Mucosa of descending colon (tissue), 3 donors: ENCODE data around the gene NUTM1. TPM values are rescaled to one million over a fixed set of nuclear protein-coding genes. Genes with fewer than 3 reads are reported as not detected.

Source experiments
- ATAC-seq: fragments of 200-7000 bp; cut with Tn5 transposase; one replicate; pipeline ENCODE4 v1.9.1; 2020; ENCODE audit warnings: mild to moderate bottlenecking, moderate library complexity
- DNase-seq, 3 donors: peaks; one replicate each; pipeline ENCODE4 v3.0.0-alpha.2; 2020
- H3K36me3 ChIP-seq: fragments of 200-600 bp; one replicate; pipeline ENCODE4 v1.8.0; 2021; ENCODE audit warnings: low read depth, mild to moderate bottlenecking
- H3K4me1 ChIP-seq: fragments of 200-600 bp; one replicate; pipeline ENCODE4 v1.8.0; 2021; ENCODE audit warnings: low read depth, mild to moderate bottlenecking
- H3K4me3 ChIP-seq: fragments of 200-600 bp; one replicate; pipeline ENCODE4 v1.8.0; 2021; ENCODE audit warnings: mild to moderate bottlenecking
- H3K9me3 ChIP-seq: fragments of 200-600 bp; one replicate; pipeline ENCODE4 v1.8.0; 2021; ENCODE audit warnings: mild to moderate bottlenecking
- intact Hi-C, 2 donors: fragments of 100-400 bp; cut with DNase I in 1 of 2; cut with micrococcal nuclease in 1 of 2; formaldehyde crosslinking; loops; one replicate each; pipeline versions ENCODE4 v1.11.0 to v1.11.1; 2022; cut with DNase I, micrococcal nuclease
- total RNA-seq, 3 donors: library from RNA; stranded (reverse); fragmentation: NEBNext Ultra II Directional in 2 of 3; extraction: Animal tissue kit (Norgen Biotek cat#: 25700) in 2 of 3; gene quantifications; one replicate each; pipeline versions ENCODE4 v1.2.1 to v1.2.4, GENCODE V29; 2021 to 2023
- TF ChIP-seq, protein P1 (sequence below): fragments of 200-600 bp; IDR thresholded peaks from one replicate; pipeline ENCODE4 v1.8.0; 2022; ENCODE audit warnings: antibody characterized with exemption, mild to moderate bottlenecking
- donor health status: DM: no; HTN: no; CAD: no; lungs with moderate emphysema.
- donor health status: DM: no; HTN: no; CAD: no.
- donor health status: DM: no; HTN: yes; CAD: no.

NUTM1 gene
- total RNA-seq, 3 donors from 2014 or later: not detected

DNA sequence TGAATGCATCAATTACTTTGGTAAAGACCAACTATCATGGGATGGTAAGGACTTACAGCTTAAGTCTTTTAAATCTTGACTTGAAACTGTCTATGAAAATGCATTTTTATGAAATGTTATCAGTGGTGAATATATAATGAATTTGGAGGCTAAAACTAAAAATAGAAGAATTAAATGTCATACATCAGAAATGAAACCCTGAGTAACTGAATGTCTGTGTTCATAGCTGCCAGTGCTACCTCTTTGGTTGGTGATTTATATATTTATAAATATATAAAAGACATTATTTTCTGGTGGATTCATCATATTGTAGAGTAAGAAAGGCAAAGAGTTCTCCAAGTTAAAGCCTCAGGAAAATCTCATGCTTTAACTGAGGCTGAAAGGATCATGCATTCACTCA lies 17.7 kb upstream of the NUTM1 start:
- H3K4me3 ChIP-seq: no peak overlapping the region
- no peak for DNase-seq
- no peaks in the 10 kb centered on the region for H3K36me3 ChIP-seq
- ATAC-seq: no peak
- intact Hi-C loops: no loop called here
- TF ChIP-seq, protein P1, sequence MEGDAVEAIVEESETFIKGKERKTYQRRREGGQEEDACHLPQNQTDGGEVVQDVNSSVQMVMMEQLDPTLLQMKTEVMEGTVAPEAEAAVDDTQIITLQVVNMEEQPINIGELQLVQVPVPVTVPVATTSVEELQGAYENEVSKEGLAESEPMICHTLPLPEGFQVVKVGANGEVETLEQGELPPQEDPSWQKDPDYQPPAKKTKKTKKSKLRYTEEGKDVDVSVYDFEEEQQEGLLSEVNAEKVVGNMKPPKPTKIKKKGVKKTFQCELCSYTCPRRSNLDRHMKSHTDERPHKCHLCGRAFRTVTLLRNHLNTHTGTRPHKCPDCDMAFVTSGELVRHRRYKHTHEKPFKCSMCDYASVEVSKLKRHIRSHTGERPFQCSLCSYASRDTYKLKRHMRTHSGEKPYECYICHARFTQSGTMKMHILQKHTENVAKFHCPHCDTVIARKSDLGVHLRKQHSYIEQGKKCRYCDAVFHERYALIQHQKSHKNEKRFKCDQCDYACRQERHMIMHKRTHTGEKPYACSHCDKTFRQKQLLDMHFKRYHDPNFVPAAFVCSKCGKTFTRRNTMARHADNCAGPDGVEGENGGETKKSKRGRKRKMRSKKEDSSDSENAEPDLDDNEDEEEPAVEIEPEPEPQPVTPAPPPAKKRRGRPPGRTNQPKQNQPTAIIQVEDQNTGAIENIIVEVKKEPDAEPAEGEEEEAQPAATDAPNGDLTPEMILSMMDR: no peak
- no peaks in the 10 kb centered on the region for H3K4me1 ChIP-seq
- H3K9me3 ChIP-seq: no peaks in the 10 kb centered on the region

DNA sequence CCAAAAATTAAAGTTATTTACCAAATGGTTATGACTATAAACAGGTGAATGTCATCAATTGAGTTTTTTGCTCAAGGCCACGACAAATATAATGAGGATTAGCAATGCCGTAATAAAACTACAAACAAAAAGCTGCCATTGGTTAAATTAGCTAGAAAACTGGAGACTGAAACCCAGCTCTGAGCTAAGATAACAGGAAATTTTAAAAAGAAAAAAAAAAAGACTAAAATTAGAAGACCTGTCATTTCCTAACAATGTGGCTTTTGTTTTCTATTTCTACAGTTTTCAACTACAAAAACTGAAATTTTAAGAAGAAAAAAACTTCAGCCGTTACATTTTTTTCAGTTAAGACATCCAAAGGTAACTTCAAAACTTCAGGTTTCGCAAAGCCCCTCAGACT lies 15.2 kb upstream of the NUTM1 start:
- TF ChIP-seq, protein P1: no peak
- no peaks in the 10 kb centered on the region for H3K36me3 ChIP-seq
- ATAC-seq (no peak), DNase-seq (no peak)
- no peaks in the 10 kb centered on the region for H3K4me1 ChIP-seq
- no peaks in the 10 kb centered on the region for H3K9me3 ChIP-seq
- no peak overlapping the region for H3K4me3 ChIP-seq
- intact Hi-C loops: no loop called here

DNA sequence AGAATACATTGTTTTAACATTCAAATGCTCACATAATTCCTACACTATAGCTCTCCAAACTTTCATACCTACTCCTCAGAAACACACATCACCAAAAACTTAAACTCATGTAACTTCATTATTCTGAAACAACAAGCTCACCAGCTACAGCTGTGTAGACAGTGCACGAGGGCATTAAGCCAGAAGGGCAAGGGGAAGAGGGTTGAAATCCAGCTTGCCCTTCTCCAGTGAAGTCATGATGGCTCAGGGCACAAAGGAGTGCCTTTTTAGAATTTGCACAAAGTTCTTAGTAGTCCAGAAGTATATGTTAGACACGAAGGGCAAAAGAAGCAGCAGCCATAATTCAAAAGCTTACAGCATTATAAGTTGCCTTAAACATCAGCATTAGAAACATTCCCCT lies 14.1 kb upstream of the NUTM1 start:
- Histone ChIP-seq H3K9me3 (no peaks in the 10 kb centered on the region), H3K36me3 (no peaks in the 10 kb centered on the region), H3K4me3 (no peak overlapping the region), H3K4me1 (no peaks in the 10 kb centered on the region)
- DNase-seq (no peak), ATAC-seq (no peak)
- intact Hi-C loops: no loop called here
- TF ChIP-seq, protein P1: no peak

DNA sequence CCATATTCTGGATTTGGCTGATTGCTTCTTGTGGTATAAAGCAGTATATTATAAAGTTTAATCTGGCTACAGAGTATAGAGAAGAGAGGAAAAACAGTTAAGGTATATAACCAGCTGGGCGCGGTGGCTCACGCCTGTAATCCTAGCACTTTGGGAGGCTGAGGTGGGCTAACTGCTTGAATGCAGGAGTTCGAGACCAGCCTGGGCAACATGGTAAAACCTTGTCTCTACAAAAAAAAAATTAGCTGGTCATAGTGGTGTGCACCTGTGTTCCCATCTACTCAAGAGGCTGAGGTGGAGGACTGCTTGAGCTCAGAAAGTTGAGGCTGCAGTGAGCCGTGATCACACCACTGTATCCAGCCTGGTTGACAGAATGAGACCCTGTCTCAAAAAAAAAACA lies 12.8 kb upstream of the NUTM1 start:
- ATAC-seq (no peak), DNase-seq (no peak)
- H3K9me3 ChIP-seq: no peaks in the 10 kb centered on the region
- H3K4me3 ChIP-seq: no peak overlapping the region
- no peaks in the 10 kb centered on the region for H3K36me3 ChIP-seq
- intact Hi-C loops: no loop called here
- H3K4me1 ChIP-seq: no peaks in the 10 kb centered on the region
- TF ChIP-seq, protein P1: no peak

DNA sequence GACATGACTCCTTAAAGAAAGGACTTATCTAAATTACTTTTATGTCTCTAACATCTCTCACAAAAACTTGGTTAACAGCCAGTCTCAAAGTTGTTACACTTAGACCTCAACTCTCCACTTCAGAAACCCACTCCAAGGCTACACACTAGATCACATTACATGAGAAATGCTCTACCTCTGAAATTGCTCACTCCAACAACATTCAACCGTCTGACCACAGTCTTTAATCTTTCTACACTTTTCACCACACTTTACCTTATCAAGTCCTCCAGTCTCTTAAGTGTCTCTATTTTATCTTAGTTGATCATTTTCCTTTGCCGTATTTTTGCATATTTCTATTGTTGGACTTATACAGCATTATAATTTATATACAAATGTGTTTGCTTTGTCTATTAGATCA lies 11.3 kb upstream of the NUTM1 start:
- Histone ChIP-seq H3K4me3 (no peak overlapping the region), H3K36me3 (no peaks in the 10 kb centered on the region), H3K4me1 (peaks cover 3% of the 10 kb centered on the region), H3K9me3 (no peaks in the 10 kb centered on the region)
- ATAC-seq (peak; percentile 18), DNase-seq (no peak)
- TF ChIP-seq, protein P1: no peak
- intact Hi-C loops: no loop called here

DNA sequence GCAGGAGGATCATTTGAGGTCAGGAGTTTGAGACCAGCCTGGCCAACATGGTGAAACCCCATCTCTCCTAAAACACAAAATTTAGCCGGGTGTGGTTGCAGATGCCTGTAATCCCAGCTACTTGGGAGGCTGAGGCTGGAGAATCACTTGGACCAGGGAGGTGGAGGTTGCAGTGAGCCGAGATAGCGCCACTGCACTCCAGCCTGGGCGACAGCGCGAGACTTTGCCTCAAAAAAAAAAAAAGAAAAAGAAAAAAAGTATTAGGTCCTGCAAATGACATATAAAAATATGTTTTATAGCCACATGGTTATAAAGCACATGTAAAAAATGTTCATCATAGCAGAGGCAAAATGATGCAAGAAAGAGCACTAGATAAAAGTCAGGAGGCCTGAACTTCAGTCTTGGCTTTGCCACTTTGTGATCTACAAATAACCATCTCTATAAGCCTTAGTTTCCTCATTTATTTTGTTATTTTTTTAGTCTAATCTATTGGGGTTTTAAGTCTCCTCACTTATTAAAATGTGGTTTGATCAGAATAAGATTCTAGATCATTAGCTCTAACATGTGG lies 10.5 kb upstream of the NUTM1 start:
- Histone ChIP-seq H3K36me3 (no peaks in the 10 kb centered on the region), H3K9me3 (no peaks in the 10 kb centered on the region), H3K4me1 (peaks cover 6% of the 10 kb centered on the region), H3K4me3 (no peak overlapping the region)
- DNase-seq (no peak), ATAC-seq (no peak)
- intact Hi-C loops: no loop called here
- TF ChIP-seq, protein P1: no peak
